Liver (tissue), 3 donors: ENCODE measurements around the gene KCNK17.

ENCODE experiments used
- SP1 ChIP-seq: IDR thresholded peaks from 2 replicates; pipeline ENCODE4 v1.6.1; 2018; ENCODE audit warnings: antibody characterized with exemption, mild to moderate bottlenecking
- TAF1 ChIP-seq: conservative IDR thresholded peaks from 2 replicates; pipeline ENCODE4 v1.6.1; 2016; ENCODE audit warnings: antibody characterized with exemption, mild to moderate bottlenecking
- TF ChIP-seq, protein P1 (sequence below): fragments of 150-350 bp; IDR thresholded peaks from 2 replicates; pipeline ENCODE4 v1.5.1; 2017; ENCODE audit warnings: improper control_type of control experiment, low read depth, low read length; ENCODE audit not compliant: missing input control
- donor health status: healthy.
- donor health status: healthy.

DNA sequence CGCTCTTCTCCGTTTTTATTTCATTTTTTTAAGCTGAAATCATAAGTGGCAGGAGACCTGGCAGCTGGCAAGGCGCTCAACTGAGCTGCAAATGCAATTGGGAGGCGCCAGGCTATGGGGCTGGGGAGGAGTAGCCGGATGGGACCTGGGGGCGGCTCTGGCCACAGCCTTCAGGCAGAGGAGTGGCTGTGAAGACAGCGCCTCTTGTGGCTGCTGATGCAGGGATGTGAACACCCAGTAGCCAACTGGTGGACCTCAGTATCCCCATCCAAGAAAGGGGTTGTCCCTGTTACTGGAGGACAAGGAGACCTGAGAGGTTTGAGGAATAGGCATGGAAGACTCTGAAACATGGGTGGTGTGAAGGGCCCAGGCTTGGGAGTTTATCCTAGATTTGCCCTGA is 12.6 kb downstream of the KCNK17 start:
- TF ChIP-seq, protein P1, sequence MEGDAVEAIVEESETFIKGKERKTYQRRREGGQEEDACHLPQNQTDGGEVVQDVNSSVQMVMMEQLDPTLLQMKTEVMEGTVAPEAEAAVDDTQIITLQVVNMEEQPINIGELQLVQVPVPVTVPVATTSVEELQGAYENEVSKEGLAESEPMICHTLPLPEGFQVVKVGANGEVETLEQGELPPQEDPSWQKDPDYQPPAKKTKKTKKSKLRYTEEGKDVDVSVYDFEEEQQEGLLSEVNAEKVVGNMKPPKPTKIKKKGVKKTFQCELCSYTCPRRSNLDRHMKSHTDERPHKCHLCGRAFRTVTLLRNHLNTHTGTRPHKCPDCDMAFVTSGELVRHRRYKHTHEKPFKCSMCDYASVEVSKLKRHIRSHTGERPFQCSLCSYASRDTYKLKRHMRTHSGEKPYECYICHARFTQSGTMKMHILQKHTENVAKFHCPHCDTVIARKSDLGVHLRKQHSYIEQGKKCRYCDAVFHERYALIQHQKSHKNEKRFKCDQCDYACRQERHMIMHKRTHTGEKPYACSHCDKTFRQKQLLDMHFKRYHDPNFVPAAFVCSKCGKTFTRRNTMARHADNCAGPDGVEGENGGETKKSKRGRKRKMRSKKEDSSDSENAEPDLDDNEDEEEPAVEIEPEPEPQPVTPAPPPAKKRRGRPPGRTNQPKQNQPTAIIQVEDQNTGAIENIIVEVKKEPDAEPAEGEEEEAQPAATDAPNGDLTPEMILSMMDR, result no peak
- TF ChIP-seq SP1 (no peak), TAF1 (no peak)
